Dedifferentiated amniotic fluid mesenchymal stem cell (primary cell): ENCODE results near the gene SPEF2.

Experiments used
- DNase-seq: peaks from one replicate; pipeline ENCODE4 v3.0.0-alpha.2; 2016; ENCODE audit errors: extremely low spot score

SPEF2 gene

DNA sequence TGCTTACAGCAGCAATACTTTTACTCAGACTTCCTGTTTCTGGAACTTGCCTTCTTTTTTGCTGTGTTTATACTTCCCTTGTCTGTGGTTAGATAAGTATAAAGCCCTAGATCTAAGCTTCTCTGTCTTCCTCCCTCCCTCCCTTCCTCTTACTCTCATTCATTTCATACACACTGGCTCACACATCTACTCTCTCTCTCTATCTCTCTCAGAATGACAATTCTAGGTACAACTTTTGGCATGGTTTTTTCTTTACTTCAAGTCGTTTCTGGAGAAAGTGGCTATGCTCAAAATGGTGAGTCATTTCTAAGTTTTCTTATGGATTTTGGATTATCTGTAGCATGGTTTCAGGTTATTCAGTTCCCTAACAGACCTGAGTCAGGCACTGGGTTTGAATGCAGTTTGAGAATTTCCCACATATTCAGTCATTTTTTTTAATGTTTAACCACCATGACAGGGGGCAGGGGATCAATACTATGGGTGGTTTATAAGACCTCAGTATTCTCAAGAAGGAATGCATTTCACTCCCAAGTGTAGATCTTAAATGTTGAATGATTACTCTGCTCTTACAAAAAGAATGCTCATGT lies 239.2 kb downstream of the SPEF2 start, which contains the start of gene IL7R:
IL7R (plus strand) TSS at position 127 of the 587 bp plus-strand sequence; CDS start at position 214, 87 bp downstream.
- DNase-seq: no peak

DNA sequence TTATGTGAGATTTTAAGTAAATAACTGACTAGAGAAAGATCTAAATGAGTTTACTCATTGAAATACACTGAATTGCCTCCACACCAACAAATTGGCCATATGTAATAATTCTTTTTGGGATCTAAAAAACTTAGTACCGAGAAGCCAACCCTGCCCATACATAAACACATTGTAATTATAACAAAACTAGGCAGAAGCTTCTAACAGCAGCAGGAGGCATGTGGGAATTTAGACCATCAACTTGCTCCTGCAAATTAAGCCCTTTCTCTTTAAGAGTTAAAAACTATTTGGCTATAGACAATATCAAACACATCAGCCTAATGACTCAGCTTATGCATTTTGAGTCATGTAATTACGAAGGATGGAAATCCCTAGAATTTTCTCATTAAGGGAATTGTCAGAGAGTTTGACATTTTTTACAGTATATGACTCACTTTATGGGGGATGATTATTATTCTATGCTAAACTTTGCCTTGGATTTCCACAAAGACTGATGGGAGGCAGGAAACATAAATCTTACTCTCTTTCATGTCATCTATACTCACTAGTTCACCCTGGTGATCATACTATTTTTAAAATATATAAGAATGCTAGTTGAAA lies 240.0 kb downstream of the SPEF2 start:
- peak; percentile 30 for DNase-seq

DNA sequence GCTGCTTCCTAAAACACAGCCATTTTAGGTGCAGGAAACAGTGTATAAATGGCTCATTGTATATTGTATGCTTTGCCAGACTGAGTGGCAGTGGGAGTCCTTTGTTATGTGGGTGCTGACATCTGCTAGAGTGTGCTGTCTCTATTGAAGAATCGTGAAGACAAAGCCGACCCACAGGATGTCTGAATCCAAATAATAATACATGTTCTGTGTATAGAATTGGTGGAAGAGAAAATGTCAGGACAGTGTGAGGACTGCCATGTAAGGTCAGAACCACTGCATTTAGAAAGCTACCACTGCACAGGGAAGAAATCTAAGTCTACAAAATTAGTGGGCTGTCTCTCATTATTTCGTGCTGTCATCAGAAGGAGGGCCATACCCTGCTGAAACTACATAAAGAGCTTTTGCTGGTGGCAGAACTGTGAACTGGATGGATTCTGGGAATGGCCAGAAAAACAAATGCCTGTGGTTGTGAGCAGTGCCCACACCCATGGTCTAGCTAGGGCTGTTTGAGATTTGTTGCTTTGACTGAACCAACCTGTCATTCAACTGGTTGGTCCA lies 241.5 kb downstream of the SPEF2 start:
- peak; percentile 28 for DNase-seq

DNA sequence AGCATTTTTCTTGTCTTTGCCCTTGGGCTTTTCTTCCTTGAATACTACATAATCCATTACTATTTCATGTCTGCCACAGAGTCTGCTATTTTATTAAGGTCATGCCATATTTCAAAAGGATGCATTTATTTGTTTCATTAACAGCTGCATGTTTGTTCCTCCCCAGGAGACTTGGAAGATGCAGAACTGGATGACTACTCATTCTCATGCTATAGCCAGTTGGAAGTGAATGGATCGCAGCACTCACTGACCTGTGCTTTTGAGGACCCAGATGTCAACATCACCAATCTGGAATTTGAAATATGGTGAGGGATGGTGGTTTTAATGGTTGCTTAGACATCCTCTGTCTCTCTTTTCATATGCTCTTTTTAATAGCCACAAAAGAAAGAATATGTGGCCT lies 243.0 kb downstream of the SPEF2 start:
- no peak for DNase-seq

GRCh38 chr5:35861718-35862117 lies 244.1 kb downstream of the SPEF2 start:
- DNase-seq: no peak

DNA sequence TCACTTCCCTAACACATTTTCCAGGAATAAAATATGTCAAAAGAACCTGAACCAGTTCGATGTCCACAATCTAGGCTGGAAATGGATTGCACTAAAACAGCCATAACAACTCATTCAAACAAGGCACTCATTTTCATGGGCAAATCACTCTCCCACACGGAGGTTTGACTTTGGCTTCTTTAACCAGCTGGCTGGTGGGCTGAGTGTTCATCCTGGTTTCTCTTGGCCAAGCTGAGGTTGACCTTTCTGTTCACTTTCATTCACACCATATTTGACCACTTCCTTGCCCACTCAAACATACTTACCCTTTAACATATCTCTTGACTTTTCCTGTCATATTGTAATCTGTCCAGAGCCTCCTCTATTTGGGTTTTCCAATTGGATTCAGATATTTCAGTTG lies 244.5 kb downstream of the SPEF2 start:
- DNase-seq: no peak

DNA sequence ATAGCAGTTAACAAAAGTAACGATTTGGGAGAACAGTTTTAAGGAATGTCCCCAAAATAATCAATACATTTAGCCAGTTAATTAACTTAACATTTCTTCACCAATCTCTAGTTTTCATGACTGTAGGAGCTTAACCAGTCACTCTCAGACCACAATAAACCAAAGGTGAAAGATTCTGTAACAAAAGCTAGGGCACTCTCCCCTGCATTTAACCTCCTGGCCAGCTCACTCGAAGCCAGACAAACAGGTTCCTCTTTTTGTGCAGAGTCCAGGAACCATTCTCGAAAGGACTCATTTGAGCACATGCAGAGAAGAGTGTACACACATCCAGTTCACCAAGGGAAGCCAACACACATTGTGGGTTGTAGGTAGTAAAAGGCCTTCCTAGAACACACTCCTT lies 245.5 kb downstream of the SPEF2 start:
- no peak for DNase-seq
